Esophagus squamous epithelium (tissue), 4 donors: Measurements from ENCODE around the gene ZNF256.

Experiments
- CTCF ChIP-seq, 6 experiments: fragments of 450-650 bp in 4 of 6; fragments of 200-600 bp in 2 of 6; sonication (generic) in 2 of 6; IDR thresholded peaks; one replicate each; pipeline ENCODE4 v1.5.1; 2016 to 2019; ENCODE audit warnings: antibody characterized with exemption in 6 of 6, mild to moderate bottlenecking in 4 of 6, moderate library complexity in 4 of 6
- POLR2A ChIP-seq, 4 donors: fragments of 450-650 bp; IDR thresholded peaks; one replicate each; pipeline ENCODE4 v1.6.1; 2017; ENCODE audit warnings: antibody characterized with exemption in 4 of 4, mild to moderate bottlenecking in 4 of 4, moderate library complexity in 3 of 4

GRCh38 chr19:57992841-57993240, 45.3 kb upstream of the ZNF256 start:
- TF ChIP-seq CTCF (IDR thresholded peaks at IDR 0.05) (no peak), POLR2A (IDR thresholded peaks at IDR 0.05) (no peak)
